LNCaP clone FGC (cell line): ENCODE results near the gene MAB21L3.

Experiments
- DNase-seq: peaks from one replicate; pipeline ENCODE4 v3.0.0-alpha.2; 2011; ENCODE audit warnings: low read depth
- H3K4me3 ChIP-seq: 2 replicates; pipeline ENCODE4 v1.5.1; 2011; ENCODE audit warnings: mild to moderate bottlenecking, low read depth, low read length, control low read depth
- TF ChIP-seq, protein P1 (sequence below): IDR thresholded peaks from 2 replicates; pipeline ENCODE4 v1.5.1; 2012; ENCODE audit warnings: mild to moderate bottlenecking; ENCODE audit not compliant: control insufficient read depth, insufficient read depth; ENCODE audit errors: extremely low read depth

The MAB21L3 gene

DNA sequence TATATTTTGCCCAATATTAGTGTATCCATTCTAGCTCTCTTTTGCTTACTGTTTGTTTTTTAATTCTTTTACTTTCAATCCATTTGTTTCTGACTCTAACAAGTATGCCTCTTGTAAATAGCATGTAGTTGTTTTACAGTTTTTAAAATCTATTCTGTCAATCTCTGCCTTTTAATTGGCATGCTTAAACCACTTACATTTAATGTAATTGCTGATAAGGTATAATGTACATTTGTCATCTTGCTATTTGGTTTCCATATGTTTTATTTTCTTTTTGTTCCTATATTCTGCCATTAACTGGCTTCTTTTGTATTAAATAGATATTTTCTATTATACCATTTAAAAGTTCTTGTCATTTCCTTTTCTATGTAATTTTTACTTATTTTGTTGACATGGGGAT is 16.2 kb upstream of the MAB21L3 start:
- DNase-seq = no peak
- H3K4me3 ChIP-seq = no peak overlapping the region
- TF ChIP-seq, protein P1, sequence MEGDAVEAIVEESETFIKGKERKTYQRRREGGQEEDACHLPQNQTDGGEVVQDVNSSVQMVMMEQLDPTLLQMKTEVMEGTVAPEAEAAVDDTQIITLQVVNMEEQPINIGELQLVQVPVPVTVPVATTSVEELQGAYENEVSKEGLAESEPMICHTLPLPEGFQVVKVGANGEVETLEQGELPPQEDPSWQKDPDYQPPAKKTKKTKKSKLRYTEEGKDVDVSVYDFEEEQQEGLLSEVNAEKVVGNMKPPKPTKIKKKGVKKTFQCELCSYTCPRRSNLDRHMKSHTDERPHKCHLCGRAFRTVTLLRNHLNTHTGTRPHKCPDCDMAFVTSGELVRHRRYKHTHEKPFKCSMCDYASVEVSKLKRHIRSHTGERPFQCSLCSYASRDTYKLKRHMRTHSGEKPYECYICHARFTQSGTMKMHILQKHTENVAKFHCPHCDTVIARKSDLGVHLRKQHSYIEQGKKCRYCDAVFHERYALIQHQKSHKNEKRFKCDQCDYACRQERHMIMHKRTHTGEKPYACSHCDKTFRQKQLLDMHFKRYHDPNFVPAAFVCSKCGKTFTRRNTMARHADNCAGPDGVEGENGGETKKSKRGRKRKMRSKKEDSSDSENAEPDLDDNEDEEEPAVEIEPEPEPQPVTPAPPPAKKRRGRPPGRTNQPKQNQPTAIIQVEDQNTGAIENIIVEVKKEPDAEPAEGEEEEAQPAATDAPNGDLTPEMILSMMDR = no peak

- H3K4me3 ChIP-seq = no peak overlapping the region
- TF ChIP-seq, protein P1 = no peak
- DNase-seq = no peak
Measured at GRCh38 chr1:116096013-116096618, 15.1 kb upstream of the MAB21L3 start.

GRCh38 chr1:116097626-116098025 is 13.6 kb upstream of the MAB21L3 start:
- TF ChIP-seq, protein P1 = no peak
- no peak for DNase-seq
- no peak overlapping the region for H3K4me3 ChIP-seq

- peak; percentile 10 for DNase-seq
- H3K4me3 ChIP-seq = no peak overlapping the region
- TF ChIP-seq, protein P1 = no peak
Measured at GRCh38 chr1:116099379-116099778, 11.8 kb upstream of the MAB21L3 start.

- no peak for DNase-seq
- TF ChIP-seq, protein P1 = no peak
- H3K4me3 ChIP-seq = no peak overlapping the region
Measured at GRCh38 chr1:116099919-116100318, 11.3 kb upstream of the MAB21L3 start.

- TF ChIP-seq, protein P1 = no peak
- no peak overlapping the region for H3K4me3 ChIP-seq
- no peak for DNase-seq
Measured at GRCh38 chr1:116104667-116105066, 6.5 kb upstream of the MAB21L3 start.

- DNase-seq = no peak
- no peak overlapping the region for H3K4me3 ChIP-seq
- TF ChIP-seq, protein P1 = no peak
Measured at GRCh38 chr1:116105996-116106395, 5.2 kb upstream of the MAB21L3 start.
